CD4-positive, alpha-beta T cell treated with Interferon alpha-2 for 1 hour (primary cell): Measurements from ENCODE around the gene LMO7.

Experiments
- DNase-seq, 2 donors: peaks; one replicate each; pipeline ENCODE4 v3.0.0-alpha.2; 2020 to 2022

LMO7 gene

DNA sequence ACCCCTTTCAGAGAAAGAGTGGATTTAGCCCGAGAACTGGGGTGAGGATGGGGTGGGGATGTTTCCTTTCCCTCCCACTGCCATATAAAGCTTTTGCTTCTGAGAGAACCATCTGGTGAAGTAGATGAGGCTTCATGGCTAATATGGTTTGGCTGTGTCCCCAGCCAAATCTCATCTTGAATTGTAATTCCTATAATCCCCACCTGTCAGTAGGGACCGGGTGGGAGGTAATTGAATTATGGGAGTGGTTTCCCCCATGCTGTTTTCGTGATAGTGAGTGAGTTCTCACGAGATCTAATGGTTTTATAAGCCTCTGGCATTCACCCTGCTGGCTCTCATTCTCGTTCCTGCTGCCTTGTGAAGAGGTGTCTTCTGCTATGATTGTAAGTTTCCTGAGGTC lies 270.9 kb downstream of the LMO7 start:
- DNase-seq: no peak

- no peak for DNase-seq
Observed at GRCh38 chr13:75908141-75908540, 272.0 kb downstream of the LMO7 start.
